ENCODE results near the gene CDK14. TPM values are rescaled to one million over a fixed set of nuclear protein-coding genes. Genes with fewer than 3 reads are reported as not detected.

Gene CDK14
- total RNA-seq, 1 donor: 41.0 TPM

- no peak for DNase-seq (ENCODE audit: low read depth)
- no peak overlapping the region for H3K4me3 ChIP-seq (ENCODE audit: low read depth, low read length)
- TF ChIP-seq CTCF (IDR thresholded peaks at IDR 0.05; ENCODE audit: insufficient read depth, low read depth, low read length): no peak
These were observed 64.0 kb downstream of the CDK14 start for GRCh38 chr7:90660100-90660499.

GRCh38 chr7:90660819-90661218, 64.7 kb downstream of the CDK14 start:
- H3K4me3 ChIP-seq (ENCODE audit: low read depth, low read length): no peak overlapping the region
- no peak for TF ChIP-seq CTCF (IDR thresholded peaks at IDR 0.05; ENCODE audit: insufficient read depth, low read depth, low read length)
- no peak for DNase-seq (ENCODE audit: low read depth)

- DNase-seq (ENCODE audit: low read depth): no peak
- no peak for TF ChIP-seq CTCF (IDR thresholded peaks at IDR 0.05; ENCODE audit: insufficient read depth, low read depth, low read length)
These were observed 65.4 kb downstream of the CDK14 start for GRCh38 chr7:90661290-90662151.

GRCh38 chr7:90663176-90663575, 67.1 kb downstream of the CDK14 start:
- H3K4me3 ChIP-seq (ENCODE audit: low read depth, low read length): no peak overlapping the region
- DNase-seq (ENCODE audit: low read depth): no peak
- TF ChIP-seq CTCF (IDR thresholded peaks at IDR 0.05; ENCODE audit: insufficient read depth, low read depth, low read length): no peak

More at GRCh38 chr7:90661290-90662151, 65.4 kb downstream of the CDK14 start:
- H3K4me3 ChIP-seq (ENCODE audit: low read depth, low read length): no peak overlapping the region

GRCh38 chr7:90666186-90666585, 70.1 kb downstream of the CDK14 start:
- no peak for TF ChIP-seq CTCF (IDR thresholded peaks at IDR 0.05; ENCODE audit: insufficient read depth, low read depth, low read length)
- DNase-seq (ENCODE audit: low read depth): peak; percentile 74

GRCh38 chr7:90668992-90669391, 72.9 kb downstream of the CDK14 start:
- no peak for DNase-seq (ENCODE audit: low read depth)
- no peak overlapping the region for H3K4me3 ChIP-seq (ENCODE audit: low read depth, low read length)
- TF ChIP-seq CTCF (IDR thresholded peaks at IDR 0.05; ENCODE audit: insufficient read depth, low read depth, low read length): no peak

More at GRCh38 chr7:90666186-90666585, 70.1 kb downstream of the CDK14 start:
- no peak overlapping the region for H3K4me3 ChIP-seq (ENCODE audit: low read depth, low read length)
